Chondrocyte (in vitro differentiated cells): ENCODE measurements around the gene BICDL1. TPM values are rescaled to one million over a fixed set of nuclear protein-coding genes. Genes with fewer than 3 reads are reported as not detected.

Experiments
- DNase-seq: peaks from one replicate; pipeline ENCODE4 v3.0.0; 2021; ENCODE audit warnings: mixed read lengths, low spot score
- H3K27ac Mint-ChIP-seq: one replicate; pipeline ENCODE4 v1.8.0; 2021; ENCODE audit warnings: mild to moderate bottlenecking, moderate library complexity, mixed read lengths; ENCODE audit not compliant: unreplicated experiment
- H3K27me3 Mint-ChIP-seq: 2 replicates; pipeline ENCODE4 v1.8.0; 2021; ENCODE audit warnings: low read depth, mixed read lengths
- H3K36me3 Mint-ChIP-seq: 2 replicates; pipeline ENCODE4 v1.8.0; 2021; ENCODE audit warnings: low read depth, mixed read lengths
- H3K4me1 Mint-ChIP-seq: 2 replicates; pipeline ENCODE4 v1.8.0; 2021; ENCODE audit warnings: low read depth, mild to moderate bottlenecking, mixed read lengths
- H3K4me3 Mint-ChIP-seq: one replicate; pipeline ENCODE4 v1.8.0; 2021; ENCODE audit warnings: mild to moderate bottlenecking, moderate library complexity, mixed read lengths; ENCODE audit not compliant: unreplicated experiment
- H3K9me3 Mint-ChIP-seq: 2 replicates; pipeline ENCODE4 v1.8.0; 2021; ENCODE audit warnings: low read depth, mixed read lengths
- total RNA-seq: library from RNA; stranded (reverse); gene quantifications from 3 replicates; pipeline ENCODE4 v1.2.1, GENCODE V29; 2021
- TF ChIP-seq, protein P1 (sequence below): fragments of 200-600 bp; sonication (generic); IDR thresholded peaks from 2 replicates; pipeline ENCODE4 v1.5.0; 2021; ENCODE audit warnings: antibody characterized with exemption, mild to moderate bottlenecking, moderate library complexity

The BICDL1 gene
- total RNA-seq, 1 donor from 2014 or later, result 0.45 TPM

DNA sequence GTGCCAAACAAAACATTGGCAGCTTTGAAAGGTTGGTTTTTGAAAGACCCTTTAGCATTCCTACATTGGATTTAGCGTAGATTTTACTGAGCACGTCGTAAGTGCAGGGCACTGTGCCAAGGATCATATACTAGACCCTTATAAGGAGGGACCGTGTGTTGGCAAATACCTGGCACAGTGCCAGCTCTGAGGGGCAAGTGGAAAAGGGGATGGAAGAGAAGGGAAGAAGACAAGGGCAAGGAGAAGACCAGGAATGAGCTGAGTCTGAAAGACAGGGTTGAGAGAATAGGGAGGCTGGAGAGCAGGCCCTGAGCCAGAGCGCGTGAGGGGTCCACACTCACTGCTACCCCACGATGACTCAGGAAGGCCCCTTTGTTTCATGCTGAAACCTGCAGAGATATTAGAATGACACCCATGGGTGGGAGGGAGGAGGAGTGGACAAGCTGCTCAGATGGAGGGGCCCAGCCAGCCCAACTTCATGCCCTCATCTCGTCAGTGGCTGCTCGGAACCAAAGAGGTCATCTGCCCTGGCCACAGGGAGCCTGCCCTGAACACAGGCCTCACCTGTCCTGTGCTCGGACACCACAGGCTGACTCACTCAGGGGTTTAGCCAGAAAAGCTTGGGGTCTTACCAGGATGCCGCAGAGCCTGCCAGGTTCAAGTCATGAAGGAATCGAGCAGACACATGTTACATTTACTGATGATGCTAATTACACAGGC, 102.5 kb downstream of the BICDL1 start:
- DNase-seq, result peak; percentile 61
- Mint-ChIP-seq H3K4me1 (peaks cover 15% of the 10 kb centered on the region), H3K9me3 (no peaks in the 10 kb centered on the region), H3K36me3 (peaks cover 10% of the 10 kb centered on the region), H3K27ac (no peak overlapping the region), H3K27me3 (no peaks in the 10 kb centered on the region), H3K4me3 (no peak overlapping the region)
- TF ChIP-seq, protein P1, sequence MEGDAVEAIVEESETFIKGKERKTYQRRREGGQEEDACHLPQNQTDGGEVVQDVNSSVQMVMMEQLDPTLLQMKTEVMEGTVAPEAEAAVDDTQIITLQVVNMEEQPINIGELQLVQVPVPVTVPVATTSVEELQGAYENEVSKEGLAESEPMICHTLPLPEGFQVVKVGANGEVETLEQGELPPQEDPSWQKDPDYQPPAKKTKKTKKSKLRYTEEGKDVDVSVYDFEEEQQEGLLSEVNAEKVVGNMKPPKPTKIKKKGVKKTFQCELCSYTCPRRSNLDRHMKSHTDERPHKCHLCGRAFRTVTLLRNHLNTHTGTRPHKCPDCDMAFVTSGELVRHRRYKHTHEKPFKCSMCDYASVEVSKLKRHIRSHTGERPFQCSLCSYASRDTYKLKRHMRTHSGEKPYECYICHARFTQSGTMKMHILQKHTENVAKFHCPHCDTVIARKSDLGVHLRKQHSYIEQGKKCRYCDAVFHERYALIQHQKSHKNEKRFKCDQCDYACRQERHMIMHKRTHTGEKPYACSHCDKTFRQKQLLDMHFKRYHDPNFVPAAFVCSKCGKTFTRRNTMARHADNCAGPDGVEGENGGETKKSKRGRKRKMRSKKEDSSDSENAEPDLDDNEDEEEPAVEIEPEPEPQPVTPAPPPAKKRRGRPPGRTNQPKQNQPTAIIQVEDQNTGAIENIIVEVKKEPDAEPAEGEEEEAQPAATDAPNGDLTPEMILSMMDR, result no peak

DNA sequence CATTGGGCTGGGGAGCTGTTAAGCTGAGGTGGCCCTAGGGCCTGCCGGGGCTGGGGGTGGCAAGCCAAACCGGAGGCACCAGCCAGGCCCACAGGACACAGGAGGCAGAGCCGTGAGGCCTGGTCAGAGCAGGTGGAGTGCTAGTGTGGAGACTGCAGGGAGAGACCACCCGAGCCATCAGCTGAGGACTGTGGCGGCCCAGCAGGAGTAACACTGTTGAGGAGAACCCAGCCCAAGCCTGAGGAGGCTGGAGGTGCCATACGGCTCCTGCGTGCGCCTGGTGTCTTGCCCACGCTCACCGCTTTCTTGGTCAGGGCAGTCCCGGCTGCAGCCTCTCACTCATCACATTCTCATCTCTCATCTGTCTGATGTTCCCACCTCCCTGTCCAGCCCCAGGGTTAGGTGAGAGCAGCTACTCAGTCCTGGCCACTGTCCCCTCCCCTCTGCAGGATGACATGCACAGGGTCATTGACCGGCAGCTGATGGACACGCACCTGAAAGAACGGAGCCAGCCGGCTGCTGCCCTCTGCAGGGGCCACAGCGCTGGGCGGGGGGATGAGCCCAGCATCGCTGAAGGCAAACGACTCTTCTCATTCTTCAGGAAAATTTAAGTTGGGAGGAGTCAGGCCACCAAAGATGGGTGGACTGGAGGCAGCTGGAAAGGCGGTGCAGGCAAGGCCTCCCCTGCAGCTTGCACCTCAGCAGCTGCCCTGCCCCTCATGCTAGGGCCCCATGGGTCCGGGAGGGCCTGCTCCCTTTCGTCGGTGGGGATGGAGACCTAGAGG, 103.7 kb downstream of the BICDL1 start:
- no peak overlapping the region for H3K27ac Mint-ChIP-seq
- H3K4me3 Mint-ChIP-seq, result no peak overlapping the region
- H3K27me3 Mint-ChIP-seq, result no peaks in the 10 kb centered on the region
- peaks cover 4% of the 10 kb centered on the region for H3K4me1 Mint-ChIP-seq
- H3K36me3 Mint-ChIP-seq, result peaks cover 12% of the 10 kb centered on the region
- no peak for DNase-seq
- TF ChIP-seq, protein P1, result no peak
- H3K9me3 Mint-ChIP-seq, result no peaks in the 10 kb centered on the region

DNA sequence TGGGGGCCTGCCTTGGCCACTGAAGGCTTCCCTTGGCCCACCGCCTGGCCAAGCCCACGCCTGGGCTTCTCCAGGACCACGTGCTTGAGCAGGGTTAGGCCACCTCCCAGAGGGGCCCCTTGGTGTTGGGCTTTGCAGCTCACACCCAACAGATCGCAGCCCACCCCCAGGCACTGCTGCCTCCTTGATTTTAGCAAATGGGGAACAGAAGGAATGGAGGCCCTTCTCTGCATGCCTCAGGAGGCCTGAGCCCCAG, 104.2 kb downstream of the BICDL1 start:
- H3K27ac Mint-ChIP-seq, result no peak overlapping the region
- H3K4me3 Mint-ChIP-seq, result no peak overlapping the region
- H3K4me1 Mint-ChIP-seq, result peaks cover 4% of the 10 kb centered on the region
- no peak for DNase-seq
- TF ChIP-seq, protein P1, result no peak
- peaks cover 12% of the 10 kb centered on the region for H3K36me3 Mint-ChIP-seq
- no peaks in the 10 kb centered on the region for H3K27me3 Mint-ChIP-seq
- H3K9me3 Mint-ChIP-seq, result no peaks in the 10 kb centered on the region

DNA sequence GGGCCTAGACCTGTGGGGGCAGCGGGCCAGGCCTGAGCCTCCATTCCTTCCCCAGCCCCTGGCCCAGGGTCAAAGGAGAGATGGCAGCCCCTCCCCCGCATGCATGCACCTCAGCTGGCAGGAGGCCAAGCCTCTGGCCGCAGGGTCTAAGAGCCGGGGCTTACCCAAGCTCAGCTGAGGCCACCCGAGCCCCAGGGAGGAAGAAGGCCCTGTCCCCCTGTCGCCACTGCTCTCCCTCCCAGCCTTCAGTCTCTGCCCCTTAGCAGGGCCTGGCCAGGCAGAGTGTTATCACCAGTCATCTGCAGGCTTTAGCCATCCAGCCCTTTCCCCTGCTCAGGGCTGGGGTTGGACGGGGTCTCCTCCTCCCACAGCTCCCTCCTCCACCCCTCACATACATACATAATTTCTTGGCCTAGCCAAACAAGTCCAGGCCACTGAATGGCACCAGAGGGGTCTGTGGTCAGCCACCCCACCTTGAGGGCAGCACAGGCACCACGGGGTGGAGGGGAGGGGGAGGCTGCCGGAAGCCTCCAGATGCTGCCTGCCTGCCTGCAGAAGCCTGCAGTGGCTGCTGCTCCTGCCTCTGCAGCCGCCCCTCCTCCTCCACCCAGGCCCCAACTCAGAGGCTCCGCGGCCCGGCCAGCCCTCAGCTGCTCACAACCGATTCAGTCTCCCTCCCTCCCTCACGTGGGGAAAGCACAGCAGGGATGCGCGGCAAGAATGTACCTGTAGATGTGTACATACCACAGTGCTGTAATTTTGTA, 104.7 kb downstream of the BICDL1 start:
- Mint-ChIP-seq H3K4me3 (no peak overlapping the region), H3K36me3 (peaks cover 12% of the 10 kb centered on the region), H3K27ac (no peak overlapping the region), H3K27me3 (no peaks in the 10 kb centered on the region), H3K9me3 (no peaks in the 10 kb centered on the region), H3K4me1 (peaks cover 4% of the 10 kb centered on the region)
- TF ChIP-seq, protein P1, result no peak
- DNase-seq, result peak; percentile 86

DNA sequence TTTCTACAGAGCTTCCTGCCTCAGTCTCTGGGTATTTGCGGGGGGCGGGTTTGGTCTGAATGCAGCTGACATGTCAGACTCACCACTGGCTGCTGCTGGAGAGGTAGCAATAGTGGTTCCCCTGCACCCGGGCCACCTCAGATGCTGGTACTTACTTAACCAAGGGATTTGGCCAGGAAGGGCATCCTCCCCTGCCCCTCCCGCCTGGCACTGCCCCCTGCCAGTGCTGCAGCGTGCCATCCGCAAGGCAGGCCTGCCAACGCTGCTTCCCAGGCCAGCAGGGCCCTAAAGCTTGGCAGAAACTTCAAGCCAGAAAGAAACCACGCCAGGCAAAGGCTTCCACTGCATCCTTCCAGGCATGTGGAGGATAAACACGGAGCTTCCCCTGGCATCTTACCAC, 105.4 kb downstream of the BICDL1 start:
- DNase-seq, result peak; percentile 66
- Mint-ChIP-seq H3K27ac (no peak overlapping the region), H3K4me1 (peaks cover 4% of the 10 kb centered on the region), H3K36me3 (peaks cover 12% of the 10 kb centered on the region), H3K4me3 (no peak overlapping the region), H3K9me3 (no peaks in the 10 kb centered on the region), H3K27me3 (no peaks in the 10 kb centered on the region)
- TF ChIP-seq, protein P1, result no peak
